Spleen (tissue), 11 donors: ENCODE results near the gene POU2AF1. TPM values are rescaled to one million over a fixed set of nuclear protein-coding genes. Genes with fewer than 3 reads are reported as not detected.

Experiments
- DNase-seq: peaks from one replicate; pipeline ENCODE4 v3.0.0-alpha.2; 2020
- H3K27ac ChIP-seq, 8 donors: fragments of 200-600 bp; sonication (generic) in 7 of 8; 1 replicate in 4 of 8; 2 replicates in 4 of 8; pipeline versions ENCODE4 v1.5.0 to v1.8.0; 2016 to 2021; ENCODE audit warnings: inconsistent platforms in 4 of 8, mild to moderate bottlenecking in 4 of 8, moderate library complexity in 1 of 8
- H3K27me3 ChIP-seq, 7 donors: fragments of 200-600 bp; sonication (generic) in 6 of 7; replicated peaks in 1 of 7; 1 replicate in 4 of 7; 2 replicates in 3 of 7; pipeline versions ENCODE4 v1.5.0 to v1.8.0; 2016 to 2021; ENCODE audit warnings: inconsistent platforms in 3 of 7, mild to moderate bottlenecking in 1 of 7
- H3K36me3 ChIP-seq, 6 donors: fragments of 200-600 bp; sonication (generic) in 5 of 6; 1 replicate in 4 of 6; 2 replicates in 2 of 6; pipeline versions ENCODE4 v1.5.0 to v1.8.0; 2016 to 2021; ENCODE audit warnings: inconsistent platforms in 2 of 6
- H3K4me1 ChIP-seq, 6 donors: fragments of 200-600 bp; sonication (generic) in 5 of 6; 1 replicate in 3 of 6; 2 replicates in 3 of 6; pipeline versions ENCODE4 v1.5.0 to v1.8.0; 2016 to 2021; ENCODE audit warnings: inconsistent platforms in 3 of 6
- H3K4me3 ChIP-seq, 8 donors: fragments of 200-600 bp; sonication (generic) in 7 of 8; 1 replicate in 4 of 8; 2 replicates in 4 of 8; pipeline versions ENCODE4 v1.5.0 to v1.8.0; 2016 to 2021; ENCODE audit warnings: inconsistent platforms in 4 of 8, mild to moderate bottlenecking in 4 of 8, moderate library complexity in 2 of 8
- H3K9me3 ChIP-seq, 8 donors: fragments of 200-600 bp; sonication (generic) in 7 of 8; 1 replicate in 4 of 8; 2 replicates in 4 of 8; pipeline versions ENCODE4 v1.5.0 to v1.8.0; 2016 to 2021; ENCODE audit warnings: inconsistent platforms in 4 of 8
- POLR2A ChIP-seq, 3 donors: fragments of 450-650 bp; IDR thresholded peaks; one replicate each; pipeline ENCODE4 v1.5.1; 2017; ENCODE audit warnings: antibody characterized with exemption in 3 of 3, mild to moderate bottlenecking in 1 of 3
- POLR2AphosphoS5 ChIP-seq, 3 donors: sonication (generic); formaldehyde crosslinking; IDR thresholded peaks; one replicate each; pipeline ENCODE4 v1.5.1; 2017; ENCODE audit warnings: antibody characterized with exemption in 3 of 3
- WGBS, 5 donors: extraction: QIAGEN DNeasy Blood & Tissue Kit in 3 of 5; methylation state at CpG; one replicate each; pipeline versions ENCODE4 v1.1.5 to v1.1.7; 2013 to 2018; 5-methylcytosine and 5-hydroxymethylcytosine counted together
- intact Hi-C: fragments of 100-400 bp; cut with DNase I; formaldehyde crosslinking; loops from one replicate; pipeline ENCODE4 v1.15.0; 2023; ENCODE audit warnings: low total_unique reads
- polyA plus RNA-seq, 3 donors: library from polyadenylated mRNA; stranded (reverse); fragments of 200-250 nt; gene quantifications; one replicate each; pipeline ENCODE4 v1.2.1, GENCODE V29; 2013
- total RNA-seq, 7 donors: library from RNA; depleted of rRNA in 3 of 7; stranded (reverse); fragments of >200 nt in 3 of 7; fragmentation: NEBNext Ultra II Directional in 4 of 7; extraction: Animal tissue kit (Norgen Biotek cat#: 25700) in 4 of 7; gene quantifications; one replicate each; pipeline versions ENCODE4 v1.1.0 to v1.2.1, GENCODE V29; 2016 to 2021
- TF ChIP-seq, protein P1 (sequence below), 11 experiments: fragments of 200-600 bp in 7 of 11; fragments of 450-650 bp in 4 of 11; sonication (generic) in 4 of 11; IDR thresholded peaks in 8 of 11; conservative IDR thresholded peaks in 3 of 11; 1 replicate in 7 of 11; 2 replicates in 4 of 11; pipeline versions ENCODE4 v1.4.0 to v1.8.0; 2016 to 2021; ENCODE audit warnings: antibody characterized with exemption in 11 of 11, inconsistent platforms in 4 of 11, mild to moderate bottlenecking in 1 of 11
- donor health status: healthy with polysubstance abuse.
- donor health status: DM: no; HTN: no; CAD: no; lungs with moderate emphysema.
- donor health status: DM: no; HTN: no; CAD: no.
- donor health status: Bipolar disorder and iron deficiency.
- donor health status: healthy.
- donor health status: DM: no; HTN: no; CAD: no.
- donor health status: DM: yes; HTN: yes; CAD: no.

Gene POU2AF1
- total and polyA plus RNA-seq, 10 donors = 60.1 to 280 (median 104) TPM

DNA sequence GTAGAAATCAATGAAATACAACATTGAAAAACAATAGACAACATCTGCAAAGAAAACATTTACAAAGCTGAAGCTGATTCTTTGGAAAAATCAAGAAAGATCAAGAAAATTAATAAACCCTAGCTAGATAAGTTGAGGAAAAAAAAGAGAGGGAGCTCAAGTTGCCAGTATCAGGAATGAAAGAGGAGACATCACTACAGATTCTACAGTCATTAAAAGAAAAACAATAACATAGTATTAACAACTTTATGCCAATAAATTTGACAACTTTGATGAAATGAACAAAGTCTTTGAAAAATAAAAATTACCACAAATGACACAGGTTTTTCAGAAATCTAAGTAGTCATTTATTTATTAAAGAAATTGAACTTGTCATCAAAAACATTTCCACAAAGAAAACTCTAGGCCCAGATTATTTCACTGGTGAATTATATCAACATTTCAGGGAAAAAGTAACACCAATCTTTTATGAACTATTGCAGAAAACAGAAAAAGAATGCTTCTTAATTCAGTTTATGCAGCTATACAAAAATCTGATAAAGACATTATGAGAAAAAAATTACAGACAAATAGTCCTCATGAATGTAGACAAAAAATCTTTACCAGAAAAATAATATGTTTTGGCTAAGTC is 39.2 kb downstream of the POU2AF1 start:
- Histone ChIP-seq H3K4me3 (no peak overlapping the region), H3K27ac (no peak overlapping the region), H3K9me3 (peaks cover 0 to 18% (median 15%) of the 10 kb centered on the region in 8 donors), H3K4me1 (no peaks in the 10 kb centered on the region), H3K36me3 (no peaks in the 10 kb centered on the region), H3K27me3 (no peaks in the 10 kb centered on the region)
- no peak for DNase-seq
- TF ChIP-seq POLR2A (IDR thresholded peaks at IDR 0.05) (no peak), POLR2AphosphoS5 (IDR thresholded peaks at IDR 0.05) (no peak)
- TF ChIP-seq, protein P1, sequence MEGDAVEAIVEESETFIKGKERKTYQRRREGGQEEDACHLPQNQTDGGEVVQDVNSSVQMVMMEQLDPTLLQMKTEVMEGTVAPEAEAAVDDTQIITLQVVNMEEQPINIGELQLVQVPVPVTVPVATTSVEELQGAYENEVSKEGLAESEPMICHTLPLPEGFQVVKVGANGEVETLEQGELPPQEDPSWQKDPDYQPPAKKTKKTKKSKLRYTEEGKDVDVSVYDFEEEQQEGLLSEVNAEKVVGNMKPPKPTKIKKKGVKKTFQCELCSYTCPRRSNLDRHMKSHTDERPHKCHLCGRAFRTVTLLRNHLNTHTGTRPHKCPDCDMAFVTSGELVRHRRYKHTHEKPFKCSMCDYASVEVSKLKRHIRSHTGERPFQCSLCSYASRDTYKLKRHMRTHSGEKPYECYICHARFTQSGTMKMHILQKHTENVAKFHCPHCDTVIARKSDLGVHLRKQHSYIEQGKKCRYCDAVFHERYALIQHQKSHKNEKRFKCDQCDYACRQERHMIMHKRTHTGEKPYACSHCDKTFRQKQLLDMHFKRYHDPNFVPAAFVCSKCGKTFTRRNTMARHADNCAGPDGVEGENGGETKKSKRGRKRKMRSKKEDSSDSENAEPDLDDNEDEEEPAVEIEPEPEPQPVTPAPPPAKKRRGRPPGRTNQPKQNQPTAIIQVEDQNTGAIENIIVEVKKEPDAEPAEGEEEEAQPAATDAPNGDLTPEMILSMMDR (IDR thresholded peaks at IDR 0.05 in 8 of 11, conservative IDR thresholded peaks at IDR 0.05 in 3 of 11) = no peak
- intact Hi-C loops = no loop called here

DNA sequence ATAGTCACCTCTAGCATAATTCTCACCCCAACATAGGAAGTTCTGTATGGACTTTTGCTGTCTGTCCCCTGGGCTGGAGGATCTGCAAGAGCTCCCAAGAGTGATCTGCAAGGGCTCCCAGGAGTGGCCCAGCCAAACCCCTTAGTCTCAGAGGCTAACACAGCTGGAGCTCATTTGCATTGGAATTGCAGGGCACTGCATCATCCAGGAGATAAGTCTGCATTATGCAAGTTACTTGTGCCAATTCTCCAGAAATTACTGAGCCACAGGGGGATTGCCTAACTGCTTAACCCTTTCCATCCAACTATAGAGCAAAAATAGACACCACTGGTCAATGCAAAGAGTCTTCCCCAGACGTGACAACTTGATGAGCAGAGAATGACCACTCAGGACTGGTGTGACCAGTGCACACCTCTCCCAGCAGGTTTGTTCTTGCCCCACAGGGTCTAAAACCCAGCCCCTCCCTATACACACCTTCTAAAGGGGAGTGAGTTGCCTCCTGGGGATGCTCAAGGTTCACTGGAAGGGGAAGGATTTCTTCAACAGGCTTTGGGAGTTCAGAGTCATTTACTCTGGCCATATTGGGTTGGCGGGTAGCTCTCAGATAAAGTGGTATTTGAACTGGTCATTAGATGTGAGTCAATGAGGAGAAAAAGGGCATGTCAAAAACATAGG is 42.4 kb downstream of the POU2AF1 start:
- no peak overlapping the region for H3K27ac ChIP-seq
- no peaks in the 10 kb centered on the region for H3K27me3 ChIP-seq
- TF ChIP-seq POLR2A (IDR thresholded peaks at IDR 0.05) (no peak), POLR2AphosphoS5 (IDR thresholded peaks at IDR 0.05) (no peak)
- TF ChIP-seq, protein P1 (IDR thresholded peaks at IDR 0.05 in 8 of 11, conservative IDR thresholded peaks at IDR 0.05 in 3 of 11) = no peak
- intact Hi-C loops = no loop called here
- no peak overlapping the region for H3K4me3 ChIP-seq
- DNase-seq = no peak
- H3K9me3 ChIP-seq = peaks cover 0 to 18% (median 15%) of the 10 kb centered on the region in 8 donors
- no peaks in the 10 kb centered on the region for H3K4me1 ChIP-seq
- H3K36me3 ChIP-seq = no peaks in the 10 kb centered on the region
- WGBS, 5 donors = 75 to 95% (median 86%) methylated on average over 2 of the region's 2 CpGs

DNA sequence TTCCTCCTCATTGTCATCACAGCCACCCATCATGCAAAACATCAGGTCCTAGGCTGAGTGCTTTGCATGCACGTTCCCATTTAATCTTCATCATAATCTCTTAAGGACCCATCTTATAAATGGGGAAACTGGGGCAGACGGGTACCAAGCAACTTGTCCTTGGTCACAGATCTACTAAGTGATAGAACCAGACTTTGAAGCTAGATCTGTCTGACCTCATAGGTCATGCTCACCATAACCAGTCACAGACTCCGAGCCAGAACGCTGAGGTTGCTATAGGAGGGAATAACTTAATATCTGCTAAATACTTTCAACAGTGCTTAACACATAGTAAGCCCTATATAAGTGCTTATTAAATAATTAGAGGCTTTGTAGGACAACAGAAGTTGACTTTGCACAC is 43.0 kb downstream of the POU2AF1 start:
- H3K9me3 ChIP-seq = peaks cover 0 to 18% (median 15%) of the 10 kb centered on the region in 8 donors
- intact Hi-C loops = no loop called here
- H3K36me3 ChIP-seq = no peaks in the 10 kb centered on the region
- no peak for DNase-seq
- no peaks in the 10 kb centered on the region for H3K27me3 ChIP-seq
- TF ChIP-seq POLR2A (IDR thresholded peaks at IDR 0.05) (no peak), POLR2AphosphoS5 (IDR thresholded peaks at IDR 0.05) (no peak)
- TF ChIP-seq, protein P1 (IDR thresholded peaks at IDR 0.05 in 8 of 11, conservative IDR thresholded peaks at IDR 0.05 in 3 of 11) = no peak
- H3K4me3 ChIP-seq = no peak overlapping the region
- 91 to 97% (median 94%) methylated on average over 4 of the region's 4 CpGs for WGBS, 5 donors
- no peaks in the 10 kb centered on the region for H3K4me1 ChIP-seq
- H3K27ac ChIP-seq = no peak overlapping the region

DNA sequence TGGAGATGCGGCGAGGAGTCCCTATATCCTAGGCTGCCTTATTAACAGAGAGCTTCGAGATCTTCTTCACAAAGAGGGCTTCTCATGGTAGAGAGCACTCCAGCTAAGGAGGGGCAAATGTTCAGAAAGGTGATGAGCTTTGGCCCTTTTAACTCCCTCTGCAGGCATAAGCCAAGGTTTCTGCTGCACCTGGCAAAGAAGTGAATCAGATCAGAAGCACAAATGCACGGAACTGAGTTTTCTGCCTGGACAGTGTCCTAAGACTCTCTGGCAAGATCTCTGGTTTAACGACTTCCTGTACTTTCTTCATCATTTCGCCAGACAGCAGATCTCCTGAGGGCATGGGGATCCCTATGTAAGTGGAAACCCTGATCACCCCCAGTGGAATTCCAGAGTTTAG is 43.5 kb downstream of the POU2AF1 start:
- Histone ChIP-seq H3K4me3 (no peak overlapping the region), H3K4me1 (no peaks in the 10 kb centered on the region), H3K27ac (no peak overlapping the region), H3K27me3 (no peaks in the 10 kb centered on the region), H3K36me3 (no peaks in the 10 kb centered on the region), H3K9me3 (peaks cover 0 to 18% (median 15%) of the 10 kb centered on the region in 8 donors)
- intact Hi-C loops = no loop called here
- TF ChIP-seq, protein P1 (IDR thresholded peaks at IDR 0.05 in 8 of 11, conservative IDR thresholded peaks at IDR 0.05 in 3 of 11) = no peak
- TF ChIP-seq POLR2AphosphoS5 (IDR thresholded peaks at IDR 0.05) (no peak), POLR2A (IDR thresholded peaks at IDR 0.05) (no peak)
- DNase-seq = no peak
- WGBS, 5 donors = 72 to 84% (median 76%) methylated on average over 6 of the region's 6 CpGs
